Kidney epithelial cell (primary cell): Measurements from ENCODE around the gene SRP72. TPM values are rescaled to one million over a fixed set of nuclear protein-coding genes. Genes with fewer than 3 reads are reported as not detected.
A peak's percentile ranks its signal among the peaks of the same experiment; 100 is the strongest.
"Not testable (repeated sequence)": the region's sequence is repeated elsewhere in the genome, so short reads cannot be mapped to it uniquely, and the experiment has no call there.

Source experiments
- DNase-seq: peaks from one replicate; pipeline ENCODE4 v3.0.0-alpha.2; 2010; ENCODE audit warnings: low read depth
- H3K27me3 ChIP-seq: 2 replicates; pipeline ENCODE4 v1.6.0; 2011; ENCODE audit warnings: low read length; ENCODE audit not compliant: control insufficient read depth, insufficient read depth
- H3K36me3 ChIP-seq: 2 replicates; pipeline ENCODE4 v1.5.1; 2011; ENCODE audit warnings: low read length; ENCODE audit not compliant: control insufficient read depth, insufficient read depth
- H3K4me3 ChIP-seq: 2 replicates; pipeline ENCODE4 v1.5.1; 2011; ENCODE audit warnings: low read depth, mild to moderate bottlenecking, control low read depth, low read length
- total RNA-seq: library from RNA; depleted of rRNA; stranded (reverse); fragments of >200 nt; gene quantifications from 2 replicates; pipeline ENCODE4 v1.2.3, GENCODE V29; 2015
- TF ChIP-seq, protein P1 (sequence below): IDR thresholded peaks from 2 replicates; pipeline ENCODE4 v1.5.1; 2011; ENCODE audit warnings: mild to moderate bottlenecking, moderate library complexity, low read length, control low read depth, inconsistent platforms; ENCODE audit not compliant: insufficient read depth, poor library complexity, severe bottlenecking

SRP72 gene
- total RNA-seq, 1 donor from 2014 or later = 76.9 TPM

DNA sequence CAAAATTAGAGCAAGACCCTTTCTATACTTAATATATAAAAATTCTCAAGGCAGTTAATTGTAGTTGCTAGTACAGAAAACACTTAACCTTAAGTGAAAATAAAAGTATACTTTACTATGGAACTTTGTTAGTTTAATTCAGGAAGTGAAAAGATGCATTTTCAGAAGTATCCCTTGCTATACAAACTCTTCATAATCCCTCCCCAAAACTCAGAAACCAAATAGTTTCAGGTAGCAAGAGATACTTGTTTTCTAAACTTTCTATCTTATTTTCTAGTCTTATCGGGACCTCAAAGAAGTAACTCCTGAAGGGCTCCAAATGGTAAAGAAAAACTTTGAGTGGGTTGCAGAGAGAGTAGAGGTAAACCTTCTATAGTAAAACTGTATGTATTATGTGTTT lies 17.1 kb upstream of the SRP72 start:
- Histone ChIP-seq H3K27me3 (no peaks in the 10 kb centered on the region), H3K36me3 (no peaks in the 10 kb centered on the region), H3K4me3 (no peak overlapping the region)
- TF ChIP-seq, protein P1, sequence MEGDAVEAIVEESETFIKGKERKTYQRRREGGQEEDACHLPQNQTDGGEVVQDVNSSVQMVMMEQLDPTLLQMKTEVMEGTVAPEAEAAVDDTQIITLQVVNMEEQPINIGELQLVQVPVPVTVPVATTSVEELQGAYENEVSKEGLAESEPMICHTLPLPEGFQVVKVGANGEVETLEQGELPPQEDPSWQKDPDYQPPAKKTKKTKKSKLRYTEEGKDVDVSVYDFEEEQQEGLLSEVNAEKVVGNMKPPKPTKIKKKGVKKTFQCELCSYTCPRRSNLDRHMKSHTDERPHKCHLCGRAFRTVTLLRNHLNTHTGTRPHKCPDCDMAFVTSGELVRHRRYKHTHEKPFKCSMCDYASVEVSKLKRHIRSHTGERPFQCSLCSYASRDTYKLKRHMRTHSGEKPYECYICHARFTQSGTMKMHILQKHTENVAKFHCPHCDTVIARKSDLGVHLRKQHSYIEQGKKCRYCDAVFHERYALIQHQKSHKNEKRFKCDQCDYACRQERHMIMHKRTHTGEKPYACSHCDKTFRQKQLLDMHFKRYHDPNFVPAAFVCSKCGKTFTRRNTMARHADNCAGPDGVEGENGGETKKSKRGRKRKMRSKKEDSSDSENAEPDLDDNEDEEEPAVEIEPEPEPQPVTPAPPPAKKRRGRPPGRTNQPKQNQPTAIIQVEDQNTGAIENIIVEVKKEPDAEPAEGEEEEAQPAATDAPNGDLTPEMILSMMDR = no peak
- no peak for DNase-seq

DNA sequence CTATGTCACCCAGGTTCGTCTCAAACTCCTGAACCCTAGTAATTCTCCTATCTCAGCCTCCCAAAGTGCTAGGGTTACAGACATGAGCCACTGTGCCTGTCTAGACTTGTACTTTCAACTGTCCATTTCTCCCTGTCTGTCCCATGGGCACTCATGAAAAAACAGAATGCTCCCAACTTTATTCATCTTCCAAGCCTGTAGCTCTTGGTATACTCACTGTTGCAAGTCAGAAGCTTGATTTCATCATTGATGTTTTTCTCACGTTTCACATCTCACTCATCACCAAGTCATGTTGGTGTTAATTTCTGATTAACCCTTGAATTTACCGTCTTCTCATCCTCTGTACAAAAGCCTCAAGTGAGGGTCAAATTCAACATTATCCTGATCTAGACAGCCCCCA lies 7.3 kb upstream of the SRP72 start:
- TF ChIP-seq, protein P1 = no peak
- Histone ChIP-seq H3K4me3 (no peak overlapping the region), H3K27me3 (no peaks in the 10 kb centered on the region), H3K36me3 (no peaks in the 10 kb centered on the region)
- DNase-seq = no peak

- DNase-seq = no peak
- H3K4me3 ChIP-seq = no peak overlapping the region
- H3K27me3 ChIP-seq = no peaks in the 10 kb centered on the region
- H3K36me3 ChIP-seq = no peaks in the 10 kb centered on the region
- TF ChIP-seq, protein P1 = no peak
These were observed 5.3 kb upstream of the SRP72 start for GRCh38 chr4:56462157-56462556.

DNA sequence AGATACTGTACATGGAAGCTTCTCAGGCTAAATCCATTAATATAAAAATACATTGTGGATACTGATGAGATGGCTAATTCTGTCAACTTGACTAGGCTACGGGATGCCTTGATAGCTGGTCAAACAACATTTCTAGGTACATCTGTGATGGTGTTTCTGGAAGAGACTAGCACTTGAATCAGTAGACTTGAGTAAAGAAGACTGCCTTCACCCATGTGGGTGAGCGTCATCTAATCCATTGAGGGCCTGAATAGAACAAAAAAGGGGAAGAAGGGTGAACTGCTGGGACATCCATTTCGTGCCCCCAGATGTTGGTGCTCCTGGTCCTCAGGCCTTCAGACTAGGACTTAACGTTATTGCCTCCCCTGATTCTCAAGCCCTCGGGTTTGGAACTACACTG lies 3.7 kb upstream of the SRP72 start:
- Histone ChIP-seq H3K27me3 (no peaks in the 10 kb centered on the region), H3K36me3 (no peaks in the 10 kb centered on the region), H3K4me3 (no peak overlapping the region)
- TF ChIP-seq, protein P1 = no peak
- DNase-seq = no peak

- no peak for DNase-seq
- H3K27me3 ChIP-seq = no peaks in the 10 kb centered on the region
- H3K4me3 ChIP-seq = no peak overlapping the region
- no peaks in the 10 kb centered on the region for H3K36me3 ChIP-seq
- TF ChIP-seq, protein P1 = no peak
These were observed 2.8 kb upstream of the SRP72 start for GRCh38 chr4:56464581-56464980.

GRCh38 chr4:56465599-56466295 lies 1.7 kb upstream of the SRP72 start:
- Histone ChIP-seq H3K36me3 (no peaks in the 10 kb centered on the region), H3K4me3 (peak overlapping the region; percentile 70), H3K27me3 (no peaks in the 10 kb centered on the region)
- DNase-seq = no peak
- TF ChIP-seq, protein P1 = no peak

GRCh38 chr4:56466296-56466761 lies 1.1 kb upstream of the SRP72 start:
- peak overlapping the region; percentile 70 for H3K4me3 ChIP-seq
- peak; percentile 65 for DNase-seq
- not testable (repeated sequence) for H3K27me3 ChIP-seq, H3K36me3 ChIP-seq
